KBM-7 (cell line): Measurements from ENCODE around the gene RIPOR3.
A peak's percentile ranks its signal among the peaks of the same experiment; 100 is the strongest.
"Not testable (repeated sequence)": the region's sequence is repeated elsewhere in the genome, so short reads cannot be mapped to it uniquely, and the experiment has no call there.

Source experiments
- DNase-seq: peaks from one replicate; pipeline ENCODE4 v3.0.0-alpha.2; 2015
- in situ Hi-C: fragments of 300-500 bp; cut with MboI; formaldehyde crosslinking; loops from 2 replicates; pipeline ENCODE4 v1.14.3; 2020; ENCODE audit warnings: low sequenced_read_pairs, low pct_unique_long_range_greater_than_20kb, mixed read lengths

Gene RIPOR3

GRCh38 chr20:50598768-50599167 is 92.6 kb downstream of the RIPOR3 start:
- DNase-seq, in situ Hi-C loops: not testable (repeated sequence)

DNA sequence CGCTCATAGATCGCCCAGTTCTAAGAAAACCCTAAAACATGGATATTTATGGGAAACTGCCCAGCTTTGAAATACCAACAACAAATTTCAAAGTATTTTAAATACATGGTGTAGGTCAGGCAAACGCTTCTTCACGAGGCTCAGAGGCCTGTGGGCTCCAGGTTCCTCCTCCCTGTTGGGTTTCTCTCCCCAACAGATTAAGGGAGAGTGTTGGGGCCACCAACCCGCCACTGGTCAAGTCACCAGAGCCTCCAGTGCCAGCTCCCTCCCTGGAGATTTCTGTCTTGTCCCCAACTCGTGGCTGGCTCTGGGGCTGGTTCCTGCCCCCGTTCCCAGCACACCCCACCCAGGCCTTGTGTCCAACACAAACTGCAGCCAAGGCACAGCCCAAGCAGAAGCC is 93.3 kb downstream of the RIPOR3 start:
- no peak for DNase-seq
- in situ Hi-C loops, result no loop called here

GRCh38 chr20:50597406-50597969 is 93.9 kb downstream of the RIPOR3 start:
- in situ Hi-C loops, result no loop called here
- no peak for DNase-seq

DNA sequence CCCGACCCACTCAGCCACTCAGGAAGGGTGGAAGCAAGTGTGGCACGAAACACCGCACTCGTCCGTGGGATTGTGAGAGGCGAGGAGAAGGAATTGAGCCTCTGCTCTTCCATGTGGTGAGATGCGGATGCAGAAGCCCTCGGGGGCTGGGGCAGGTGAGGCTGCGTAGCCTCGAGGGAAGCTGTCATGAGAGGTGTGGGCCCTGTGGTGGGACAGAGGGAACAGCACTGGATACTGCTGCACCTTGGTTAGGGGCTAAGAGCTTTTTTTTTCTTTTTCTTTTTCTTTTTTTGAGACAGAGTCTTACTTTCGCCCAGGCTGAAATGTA is 94.7 kb downstream of the RIPOR3 start:
- in situ Hi-C loops, result no loop called here

DNA sequence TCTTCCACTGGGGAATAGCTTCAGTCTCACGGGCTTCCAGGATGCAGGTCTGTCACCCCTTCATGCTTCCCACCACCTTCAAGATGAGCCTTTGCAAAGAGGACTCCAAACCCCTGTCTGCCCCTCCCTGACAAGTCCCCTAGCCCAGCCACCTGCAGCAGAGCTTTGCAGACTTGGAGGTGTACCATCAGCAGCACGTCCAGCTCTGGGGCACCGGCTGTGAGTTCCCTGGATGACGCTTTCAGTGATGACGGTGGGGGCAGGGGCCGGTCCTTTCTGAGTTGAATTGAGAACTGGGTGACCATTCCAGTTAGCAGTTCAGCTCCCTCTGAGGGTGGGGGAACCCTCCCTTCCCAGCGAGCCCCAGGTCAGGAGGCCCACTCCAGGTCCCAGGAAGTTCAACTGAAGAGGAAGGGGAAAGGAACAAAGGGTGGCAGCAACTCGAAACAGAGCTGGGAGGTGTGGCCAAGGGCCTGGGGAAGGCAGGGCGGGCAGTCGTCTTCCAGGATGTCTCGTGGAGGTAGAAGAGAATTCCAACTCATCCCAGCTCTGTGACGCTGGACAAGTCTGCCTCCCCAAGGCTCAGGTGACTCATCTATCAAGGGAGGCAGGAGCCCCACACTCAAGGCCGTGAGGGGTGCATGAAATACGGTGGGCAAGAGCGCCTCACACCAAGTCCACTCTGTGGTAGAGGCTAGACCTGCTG is 95.2 kb downstream of the RIPOR3 start:
- DNase-seq, result no peak
- in situ Hi-C loops, result no loop called here

More for the DNA sequence above, 94.7 kb downstream of the RIPOR3 start:
- no peak for DNase-seq

- no peak for DNase-seq
- in situ Hi-C loops, result no loop called here
Observed at GRCh38 chr20:50595433-50595895, 95.9 kb downstream of the RIPOR3 start.

GRCh38 chr20:50594591-50595432 is 96.5 kb downstream of the RIPOR3 start:
- in situ Hi-C loops, result no loop called here
- DNase-seq, result no peak

DNA sequence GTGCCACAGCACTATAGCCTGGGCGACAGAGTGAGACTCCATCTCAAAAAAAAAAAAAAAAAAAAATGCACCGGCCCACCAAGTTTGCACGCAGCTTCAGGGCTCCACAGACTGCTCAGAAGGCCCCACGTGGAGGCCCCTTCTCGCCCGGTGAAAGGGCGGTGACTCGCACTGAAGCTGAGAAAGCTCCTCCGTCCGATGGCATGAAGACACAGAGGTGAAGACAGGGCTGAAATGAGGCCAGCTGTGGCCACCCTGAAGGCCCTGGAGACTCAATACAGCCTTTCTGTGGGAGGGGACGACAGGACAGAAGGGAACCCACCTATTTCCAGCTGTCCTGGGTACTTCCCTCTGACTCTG is 97.1 kb downstream of the RIPOR3 start:
- in situ Hi-C loops, result no loop called here
- DNase-seq, result no peak

- in situ Hi-C loops, result no loop called here
- no peak for DNase-seq
Observed at GRCh38 chr20:50593005-50593335, 98.4 kb downstream of the RIPOR3 start.

DNA sequence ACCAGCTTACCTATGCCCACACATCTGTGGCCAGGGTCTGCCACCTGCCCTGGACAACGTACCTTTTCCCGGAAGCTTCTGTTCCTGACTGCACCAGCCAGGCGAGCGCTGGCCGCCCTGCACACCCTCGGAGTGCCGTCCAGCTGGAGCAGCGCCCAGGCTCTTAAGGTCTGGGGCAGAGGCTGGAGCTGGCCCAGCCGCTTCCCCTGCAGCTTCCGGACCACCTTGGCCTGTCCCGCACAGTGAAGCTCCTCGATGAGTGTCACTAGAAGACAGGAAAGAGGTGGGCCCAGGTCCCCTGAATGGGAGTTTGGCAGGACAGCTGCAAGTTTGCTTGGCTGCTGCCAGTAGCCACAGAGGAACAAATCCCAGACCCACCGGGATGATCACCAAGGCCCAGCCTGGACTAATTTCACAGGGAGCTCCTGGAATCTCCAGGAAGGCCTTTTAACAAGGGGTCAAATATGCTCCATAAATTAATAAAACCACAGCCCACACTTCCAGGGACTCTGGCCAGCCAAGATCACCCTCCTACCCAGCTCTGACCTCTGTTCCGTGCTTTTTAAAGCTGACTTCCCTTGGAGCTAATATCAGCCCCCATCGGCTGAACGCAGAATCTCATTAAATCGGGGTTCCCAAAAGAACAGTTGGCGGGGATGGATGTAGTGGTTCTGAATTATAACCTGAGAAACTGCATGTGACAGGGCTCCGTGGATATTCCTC is 98.9 kb downstream of the RIPOR3 start:
- in situ Hi-C loops, result no loop called here
- no peak for DNase-seq

- in situ Hi-C loops, result no loop called here
- DNase-seq, result no peak
Observed at GRCh38 chr20:50591233-50591852, 100.0 kb downstream of the RIPOR3 start.

DNA sequence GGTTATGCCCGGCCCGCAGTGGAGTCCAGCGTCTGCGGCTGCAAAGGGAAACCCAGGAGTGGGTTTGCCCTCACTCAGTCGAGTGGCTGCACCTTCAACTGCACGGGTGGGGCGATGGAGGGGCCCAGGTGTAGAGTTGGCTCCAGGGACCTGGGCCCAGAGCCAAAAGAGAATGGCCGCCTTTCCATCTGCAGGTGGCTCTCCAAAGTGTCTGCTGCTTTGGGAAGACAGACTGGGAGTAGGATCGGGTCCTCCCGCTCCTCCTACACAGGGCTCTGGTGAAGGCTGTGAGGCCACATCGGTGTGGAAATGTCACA is 101.0 kb downstream of the RIPOR3 start:
- in situ Hi-C loops, result no loop called here
- DNase-seq, result no peak

DNA sequence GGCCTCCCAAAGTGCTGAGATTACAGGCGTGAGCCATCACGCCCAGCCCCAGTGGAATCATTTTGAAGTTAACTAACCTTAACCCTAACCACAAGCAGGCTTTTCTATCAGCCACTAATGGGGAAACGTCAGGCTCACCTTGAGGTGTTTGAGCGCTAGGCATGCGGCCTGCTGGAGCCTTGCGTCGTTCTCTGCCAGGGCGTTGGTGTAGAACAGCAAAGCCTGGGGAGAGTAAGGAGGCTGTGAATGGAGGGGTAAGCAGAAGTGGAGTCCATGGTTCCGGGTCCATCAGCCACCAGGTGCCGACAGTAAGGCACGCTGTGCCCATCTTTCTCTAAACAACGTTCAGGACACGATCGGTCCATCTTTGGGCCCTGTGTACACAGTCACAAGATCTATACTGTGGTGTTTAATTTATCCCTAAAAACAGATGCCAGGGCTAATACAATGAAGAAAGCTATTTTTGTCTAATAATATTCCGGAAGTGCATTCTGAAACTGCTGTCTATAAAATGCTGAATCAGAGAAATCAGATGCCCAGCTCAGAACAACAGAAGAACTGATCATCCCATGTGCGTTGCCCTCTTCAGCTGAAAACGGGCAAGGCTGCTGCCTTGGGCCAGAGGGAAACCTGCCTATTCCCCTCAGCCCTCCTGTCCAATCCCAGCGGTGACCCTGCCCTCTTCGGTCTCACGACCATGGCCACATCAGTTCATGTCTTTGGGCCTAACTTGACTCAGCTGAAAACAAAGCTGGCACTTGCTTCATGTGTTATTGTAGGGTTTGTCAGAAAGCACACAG is 101.6 kb downstream of the RIPOR3 start:
- in situ Hi-C loops, result no loop called here
- DNase-seq, result no peak

GRCh38 chr20:50588034-50588736 is 103.2 kb downstream of the RIPOR3 start:
- in situ Hi-C loops, result no loop called here
- DNase-seq, result peak; percentile 67

- no peak for DNase-seq
- in situ Hi-C loops, result no loop called here
Observed at GRCh38 chr20:50587291-50587961, 103.9 kb downstream of the RIPOR3 start.

DNA sequence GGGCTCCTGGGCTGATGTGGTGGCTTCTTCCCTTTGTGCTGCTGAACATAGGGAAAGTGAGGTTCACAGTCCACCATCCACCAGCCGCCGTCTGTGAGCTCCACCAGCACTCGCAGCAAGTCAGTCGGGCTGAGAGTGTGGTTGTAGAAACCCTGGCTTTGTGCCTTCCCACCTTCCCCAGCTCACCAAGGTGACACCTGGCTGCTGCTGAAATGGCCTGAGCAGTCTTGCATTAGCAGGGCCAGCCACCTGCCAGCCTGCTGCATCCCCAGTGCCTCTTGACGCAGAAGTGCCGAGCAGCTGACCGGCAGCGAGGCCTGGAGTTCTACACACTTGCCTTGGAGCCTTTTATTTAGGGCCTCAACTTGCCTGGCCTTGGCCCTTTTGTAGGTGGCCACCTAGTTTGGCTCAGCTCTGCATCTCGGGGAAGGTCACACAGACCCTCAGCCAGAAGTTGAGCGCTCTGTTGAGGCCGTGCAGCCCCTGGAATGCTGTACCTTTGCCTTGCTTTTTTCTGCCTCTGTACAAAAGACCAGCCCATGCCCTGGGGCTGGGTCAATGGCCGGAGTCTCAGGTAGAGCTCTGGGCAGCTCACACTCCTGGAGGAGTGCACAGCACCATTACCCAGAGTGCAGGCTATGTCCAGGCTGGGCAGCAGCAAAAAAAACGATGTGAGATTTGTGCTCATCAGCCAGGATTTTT is 104.7 kb downstream of the RIPOR3 start:
- no peak for DNase-seq
- in situ Hi-C loops, result no loop called here

- no peak for DNase-seq
- in situ Hi-C loops, result no loop called here
Observed at GRCh38 chr20:50585678-50586077, 105.7 kb downstream of the RIPOR3 start.
